ENCODE measurements around the gene HOXD8. TPM values are rescaled to one million over a fixed set of nuclear protein-coding genes. Genes with fewer than 3 reads are reported as not detected.

Gene HOXD8
- total RNA-seq, 1 donor from 2014 or later = not detected

- peaks cover 3% of the 10 kb centered on the region for H3F3A ChIP-seq (ENCODE audit: low read depth)
- H3K79me2 ChIP-seq (ENCODE audit: low read depth) = no peaks in the 10 kb centered on the region
- H3K4me2 ChIP-seq = peak overlapping the region; percentile 69
- Mint-ChIP-seq H3K36me3 (no peaks in the 10 kb centered on the region), H3K4me3 (peak overlapping the region; percentile 76), H3K27ac (no peak overlapping the region), H3K4me1 (peaks cover 12% of the 10 kb centered on the region), H3K27me3 (ENCODE audit: insufficient read depth, low read depth) (peaks cover 90% of the 10 kb centered on the region), H3K9me3 (peaks cover 8% of the 10 kb centered on the region)
- H4K20me1 ChIP-seq (ENCODE audit: low read depth) = peaks cover 90% of the 10 kb centered on the region
- no peak overlapping the region for H3K9ac ChIP-seq
- H2AFZ ChIP-seq (replicated peaks) = no peak overlapping the region
- peak overlapping the region; percentile 39 for H3K4me3 ChIP-seq
- no peak for DNase-seq (ENCODE audit: low spot score)
- peak; percentile 17 for TF ChIP-seq EZH2 (IDR thresholded peaks at IDR 0.05)
- TF ChIP-seq, protein P1, sequence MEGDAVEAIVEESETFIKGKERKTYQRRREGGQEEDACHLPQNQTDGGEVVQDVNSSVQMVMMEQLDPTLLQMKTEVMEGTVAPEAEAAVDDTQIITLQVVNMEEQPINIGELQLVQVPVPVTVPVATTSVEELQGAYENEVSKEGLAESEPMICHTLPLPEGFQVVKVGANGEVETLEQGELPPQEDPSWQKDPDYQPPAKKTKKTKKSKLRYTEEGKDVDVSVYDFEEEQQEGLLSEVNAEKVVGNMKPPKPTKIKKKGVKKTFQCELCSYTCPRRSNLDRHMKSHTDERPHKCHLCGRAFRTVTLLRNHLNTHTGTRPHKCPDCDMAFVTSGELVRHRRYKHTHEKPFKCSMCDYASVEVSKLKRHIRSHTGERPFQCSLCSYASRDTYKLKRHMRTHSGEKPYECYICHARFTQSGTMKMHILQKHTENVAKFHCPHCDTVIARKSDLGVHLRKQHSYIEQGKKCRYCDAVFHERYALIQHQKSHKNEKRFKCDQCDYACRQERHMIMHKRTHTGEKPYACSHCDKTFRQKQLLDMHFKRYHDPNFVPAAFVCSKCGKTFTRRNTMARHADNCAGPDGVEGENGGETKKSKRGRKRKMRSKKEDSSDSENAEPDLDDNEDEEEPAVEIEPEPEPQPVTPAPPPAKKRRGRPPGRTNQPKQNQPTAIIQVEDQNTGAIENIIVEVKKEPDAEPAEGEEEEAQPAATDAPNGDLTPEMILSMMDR (IDR thresholded peaks at IDR 0.05) = no peak
- H3K4me1 ChIP-seq = peaks cover 3% of the 10 kb centered on the region
- H3K36me3 ChIP-seq = no peaks in the 10 kb centered on the region
- no peak overlapping the region for H3K27ac ChIP-seq
- no peaks in the 10 kb centered on the region for H3K9me3 ChIP-seq (ENCODE audit: low read depth)
- H3K27me3 ChIP-seq = peaks cover 100% of the 10 kb centered on the region
These were observed 275 bp downstream of the HOXD8 start for GRCh38 chr2:176129813-176130146.

- Mint-ChIP-seq H3K4me1 (peaks cover 12% of the 10 kb centered on the region), H3K9me3 (peaks cover 9% of the 10 kb centered on the region), H3K4me3 (peak overlapping the region; percentile 79), H3K27ac (no peak overlapping the region), H3K36me3 (no peaks in the 10 kb centered on the region), H3K27me3 (ENCODE audit: insufficient read depth, low read depth) (peaks cover 90% of the 10 kb centered on the region)
- no peaks in the 10 kb centered on the region for H3K79me2 ChIP-seq (ENCODE audit: low read depth)
- H2AFZ ChIP-seq (replicated peaks) = no peak overlapping the region
- no peaks in the 10 kb centered on the region for H3K36me3 ChIP-seq
- peaks cover 100% of the 10 kb centered on the region for H3K27me3 ChIP-seq
- no peaks in the 10 kb centered on the region for H3K9me3 ChIP-seq (ENCODE audit: low read depth)
- TF ChIP-seq, protein P1 (IDR thresholded peaks at IDR 0.05) = no peak
- TF ChIP-seq EZH2 (IDR thresholded peaks at IDR 0.05) = peak; percentile 79
- TF ChIP-seq EZH2phosphoT487 (IDR thresholded peaks at IDR 0.05) = peak; percentile 69
- H3K4me2 ChIP-seq = peak overlapping the region; percentile 69
- H3K4me1 ChIP-seq = peaks cover 3% of the 10 kb centered on the region
- peaks cover 90% of the 10 kb centered on the region for H4K20me1 ChIP-seq (ENCODE audit: low read depth)
- H3K27ac ChIP-seq = no peak overlapping the region
- H3K9ac ChIP-seq = no peak overlapping the region
- peak overlapping the region; percentile 39 for H3K4me3 ChIP-seq
- H3F3A ChIP-seq (ENCODE audit: low read depth) = peaks cover 3% of the 10 kb centered on the region
- DNase-seq (ENCODE audit: low spot score) = peak; percentile 76
These were observed 847 bp downstream of the HOXD8 start for GRCh38 chr2:176130147-176130956.

GRCh38 chr2:176130957-176131847 is 1.7 kb downstream of the HOXD8 start:
- peaks cover 3% of the 10 kb centered on the region for H3K4me1 ChIP-seq
- no peak overlapping the region for H3K4me3 ChIP-seq
- peaks cover 12% of the 10 kb centered on the region for H3K4me1 Mint-ChIP-seq
- DNase-seq (ENCODE audit: low spot score) = no peak
- peak overlapping the region; percentile 79 for H3K4me3 Mint-ChIP-seq
- H2AFZ ChIP-seq (replicated peaks) = no peak overlapping the region
- H3K4me2 ChIP-seq = no peak overlapping the region
- no peaks in the 10 kb centered on the region for H3K36me3 ChIP-seq
- peaks cover 90% of the 10 kb centered on the region for H3K27me3 Mint-ChIP-seq (ENCODE audit: insufficient read depth, low read depth)
- H3K27me3 ChIP-seq = peaks cover 100% of the 10 kb centered on the region
- no peaks in the 10 kb centered on the region for H3K36me3 Mint-ChIP-seq
- peaks cover 3% of the 10 kb centered on the region for H3F3A ChIP-seq (ENCODE audit: low read depth)
- H3K27ac Mint-ChIP-seq = no peak overlapping the region
- no peaks in the 10 kb centered on the region for H3K9me3 ChIP-seq (ENCODE audit: low read depth)
- peaks cover 91% of the 10 kb centered on the region for H4K20me1 ChIP-seq (ENCODE audit: low read depth)
- peaks cover 9% of the 10 kb centered on the region for H3K9me3 Mint-ChIP-seq
- H3K9ac ChIP-seq = no peak overlapping the region
- peak; percentile 4 for TF ChIP-seq EZH2phosphoT487 (IDR thresholded peaks at IDR 0.05)
- peak; percentile 81 for TF ChIP-seq EZH2 (IDR thresholded peaks at IDR 0.05)
- TF ChIP-seq, protein P1 (IDR thresholded peaks at IDR 0.05) = no peak
- no peaks in the 10 kb centered on the region for H3K79me2 ChIP-seq (ENCODE audit: low read depth)
- H3K27ac ChIP-seq = no peak overlapping the region

Data from neural progenitor cell (in vitro differentiated cells).